ENCODE results near the gene SRM. TPM values are rescaled to one million over a fixed set of nuclear protein-coding genes. Genes with fewer than 3 reads are reported as not detected.
"Not testable (repeated sequence)": the region's sequence is repeated elsewhere in the genome, so short reads cannot be mapped to it uniquely, and the experiment has no call there.

The SRM gene
- polyA plus RNA-seq, 1 experiment, result 75.2 TPM

DNA sequence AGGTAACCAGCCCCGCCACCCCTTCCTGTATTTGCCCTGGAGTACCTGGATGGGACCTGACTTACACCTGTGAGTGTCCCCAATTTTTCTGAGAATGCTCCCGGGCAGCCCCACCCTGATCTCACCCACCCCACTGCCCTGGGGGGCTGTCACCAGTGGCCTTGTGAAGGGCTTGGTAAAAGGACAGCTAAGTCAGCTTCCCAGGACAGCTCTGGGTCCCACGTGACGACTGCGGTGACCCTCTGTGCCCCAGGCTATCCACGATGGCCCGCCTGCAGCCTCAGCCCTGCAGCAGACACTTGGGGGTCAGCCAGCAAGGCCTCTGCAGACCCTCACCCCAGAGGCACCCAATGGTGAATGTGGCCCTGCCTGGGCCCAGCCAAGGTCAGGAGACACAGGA, 5.6 kb downstream of the SRM start:
- ChIA-PET POLR2A (no interaction called here), CTCF (interaction anchor here (2.2 kb wide), 1 partner anchor 16 kb away, joined by 6 read pairs; no protein-coding TSS in a partner anchor)
- peaks cover 17% of the 10 kb centered on the region for H3K36me3 ChIP-seq (ENCODE audit: control insufficient read depth, insufficient read depth, low read length)

DNA sequence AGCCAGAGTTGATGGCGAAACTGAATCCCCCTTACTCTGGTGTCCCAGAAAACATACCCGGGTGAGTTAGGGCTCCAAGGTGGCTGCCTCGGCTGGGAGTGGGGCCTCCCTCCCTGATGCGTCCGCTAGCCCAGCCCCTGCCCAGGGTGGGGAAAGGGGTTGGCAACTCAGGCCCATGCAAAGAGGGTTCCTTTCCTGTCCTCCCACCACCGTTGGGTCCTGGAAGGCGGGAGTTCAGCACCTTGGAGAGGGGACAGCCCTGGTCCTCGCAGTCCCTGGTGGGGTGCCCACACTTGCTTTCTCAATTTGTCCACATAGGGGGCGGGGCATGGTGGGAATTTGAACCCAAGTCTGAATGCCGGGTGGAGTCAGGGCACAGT, 6.1 kb downstream of the SRM start:
- POLR2A ChIA-PET, result no interaction called here

More for the DNA sequence above, 5.6 kb downstream of the SRM start:
- no peak for DNase-seq (ENCODE audit: low read depth)
- TF ChIP-seq, protein P1, sequence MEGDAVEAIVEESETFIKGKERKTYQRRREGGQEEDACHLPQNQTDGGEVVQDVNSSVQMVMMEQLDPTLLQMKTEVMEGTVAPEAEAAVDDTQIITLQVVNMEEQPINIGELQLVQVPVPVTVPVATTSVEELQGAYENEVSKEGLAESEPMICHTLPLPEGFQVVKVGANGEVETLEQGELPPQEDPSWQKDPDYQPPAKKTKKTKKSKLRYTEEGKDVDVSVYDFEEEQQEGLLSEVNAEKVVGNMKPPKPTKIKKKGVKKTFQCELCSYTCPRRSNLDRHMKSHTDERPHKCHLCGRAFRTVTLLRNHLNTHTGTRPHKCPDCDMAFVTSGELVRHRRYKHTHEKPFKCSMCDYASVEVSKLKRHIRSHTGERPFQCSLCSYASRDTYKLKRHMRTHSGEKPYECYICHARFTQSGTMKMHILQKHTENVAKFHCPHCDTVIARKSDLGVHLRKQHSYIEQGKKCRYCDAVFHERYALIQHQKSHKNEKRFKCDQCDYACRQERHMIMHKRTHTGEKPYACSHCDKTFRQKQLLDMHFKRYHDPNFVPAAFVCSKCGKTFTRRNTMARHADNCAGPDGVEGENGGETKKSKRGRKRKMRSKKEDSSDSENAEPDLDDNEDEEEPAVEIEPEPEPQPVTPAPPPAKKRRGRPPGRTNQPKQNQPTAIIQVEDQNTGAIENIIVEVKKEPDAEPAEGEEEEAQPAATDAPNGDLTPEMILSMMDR (IDR thresholded peaks at IDR 0.05; ENCODE audit: insufficient read depth, low read depth, low read length), result no peak
- H3K27me3 ChIP-seq (ENCODE audit: control insufficient read depth, insufficient read depth, low read length), result no peaks in the 10 kb centered on the region
- H3K4me3 ChIP-seq (ENCODE audit: low read depth, low read length), result no peak overlapping the region

DNA sequence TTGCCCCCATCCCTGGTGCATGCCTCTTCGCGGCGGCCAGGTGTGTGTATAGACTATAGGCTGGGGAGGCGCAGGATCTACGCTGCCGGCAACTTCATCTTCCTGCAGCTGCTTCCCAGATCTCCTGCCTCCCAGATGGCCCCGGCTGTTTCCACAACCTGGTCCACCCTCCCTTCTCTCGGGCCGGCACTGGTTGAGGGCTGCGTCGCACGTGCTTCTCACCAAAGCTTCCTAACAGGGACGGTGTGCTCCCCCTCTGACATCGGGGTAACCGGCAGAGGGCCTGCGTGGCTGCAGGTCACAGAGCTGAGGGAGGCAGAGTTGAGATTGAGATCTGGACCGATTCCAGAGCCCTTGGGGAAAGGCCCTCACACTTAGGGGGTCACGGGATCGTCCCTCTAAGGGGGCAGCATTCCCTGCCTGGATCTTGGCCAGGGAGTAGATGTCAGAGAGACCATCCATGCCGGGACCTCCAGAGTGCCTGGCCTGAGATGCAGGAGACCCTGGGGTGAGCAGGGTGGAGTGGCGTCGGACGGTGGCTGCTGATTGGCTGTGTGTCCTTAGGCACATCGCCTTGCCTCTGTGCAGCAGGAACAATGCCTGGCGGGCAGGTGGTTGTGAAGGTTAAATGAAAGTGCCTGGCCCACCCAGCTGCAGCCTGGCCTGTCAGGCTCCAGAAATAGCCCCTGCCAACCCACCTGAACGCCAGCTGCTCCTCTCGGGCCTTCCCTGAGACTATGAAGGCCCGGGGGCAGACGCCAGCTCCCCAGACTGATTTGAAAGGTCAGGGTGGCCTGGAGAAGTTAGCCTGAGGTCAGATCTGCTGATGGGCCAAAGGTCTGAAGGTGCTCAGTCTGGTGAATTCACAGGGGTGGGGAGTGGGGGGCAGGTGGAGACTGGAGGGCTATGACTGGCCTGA, 6.7 kb downstream of the SRM start:
- POLR2A ChIA-PET, result no interaction called here
- DNase-seq (ENCODE audit: low read depth), result no peak

More for the DNA sequence above, 6.1 kb downstream of the SRM start:
- Histone ChIP-seq H3K27me3 (ENCODE audit: control insufficient read depth, insufficient read depth, low read length) (no peaks in the 10 kb centered on the region), H3K36me3 (ENCODE audit: control insufficient read depth, insufficient read depth, low read length) (peaks cover 17% of the 10 kb centered on the region), H3K4me3 (ENCODE audit: low read depth, low read length) (no peak overlapping the region)
- no peak for DNase-seq (ENCODE audit: low read depth)
- CTCF ChIA-PET, result interaction anchor here (2.2 kb wide), 1 partner anchor 16 kb away, joined by 6 read pairs; no protein-coding TSS in a partner anchor
- TF ChIP-seq, protein P1 (IDR thresholded peaks at IDR 0.05; ENCODE audit: insufficient read depth, low read depth, low read length), result no peak

DNA sequence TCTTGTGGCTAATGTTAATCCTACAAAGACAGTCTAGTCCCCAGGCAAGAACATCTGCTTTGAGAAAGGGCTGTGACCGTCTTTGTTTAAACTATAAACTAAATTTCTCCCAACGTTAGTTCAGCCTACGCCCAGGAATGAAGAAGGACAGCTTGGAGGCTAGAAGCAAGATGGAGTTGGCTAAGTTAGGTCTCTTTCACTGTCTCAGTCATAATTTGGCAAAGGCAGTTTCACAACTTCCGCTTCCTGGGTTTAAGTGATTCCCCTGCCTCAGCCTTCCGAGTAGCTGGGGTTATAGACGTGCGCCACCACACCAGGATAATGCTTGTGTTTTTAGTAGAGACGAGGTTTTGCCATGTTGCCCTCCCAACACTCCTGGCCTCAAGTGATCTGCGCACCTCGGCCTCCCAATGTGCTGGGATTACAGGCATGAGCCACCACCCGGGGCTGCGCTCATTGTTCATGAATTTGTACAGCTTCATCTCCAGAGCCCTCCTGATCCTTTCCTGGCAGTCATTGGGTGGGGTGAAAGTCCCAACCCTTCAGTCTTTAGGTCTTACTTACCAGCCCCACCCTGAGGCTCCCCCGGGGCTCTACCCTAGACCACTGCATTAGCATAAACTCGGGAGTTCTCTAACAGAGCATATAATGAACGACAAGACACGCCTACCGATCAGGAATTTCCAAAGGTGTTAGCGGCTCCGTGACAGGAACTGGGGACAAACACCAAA, 7.9 kb downstream of the SRM start:
- ChIA-PET POLR2A (interaction anchor here (0.6 kb wide), 1 partner anchor 579 kb away, joined by 3 read pairs; no protein-coding TSS in a partner anchor), CTCF (interaction anchor here (4.9 kb wide), 1 partner anchor 14 kb away, joined by 36 read pairs; no protein-coding TSS in a partner anchor)
- no peak for DNase-seq (ENCODE audit: low read depth)
- Histone ChIP-seq H3K4me3 (ENCODE audit: low read depth, low read length) (no peak overlapping the region), H3K36me3 (ENCODE audit: control insufficient read depth, insufficient read depth, low read length) (peaks cover 14% of the 10 kb centered on the region), H3K27me3 (ENCODE audit: control insufficient read depth, insufficient read depth, low read length) (no peaks in the 10 kb centered on the region)
- TF ChIP-seq, protein P1 (IDR thresholded peaks at IDR 0.05; ENCODE audit: insufficient read depth, low read depth, low read length), result no peak

More for the DNA sequence above, 6.7 kb downstream of the SRM start:
- Histone ChIP-seq H3K4me3 (ENCODE audit: low read depth, low read length) (no peak overlapping the region), H3K36me3 (ENCODE audit: control insufficient read depth, insufficient read depth, low read length) (peaks cover 15% of the 10 kb centered on the region), H3K27me3 (ENCODE audit: control insufficient read depth, insufficient read depth, low read length) (no peaks in the 10 kb centered on the region)
- CTCF ChIA-PET, result interaction anchor here (2.2 to 4.9 kb wide), 2 partner anchors 15 kb away, joined by 6 to 36 read pairs; no protein-coding TSS in a partner anchor
- TF ChIP-seq, protein P1 (IDR thresholded peaks at IDR 0.05; ENCODE audit: insufficient read depth, low read depth, low read length), result no peak

DNA sequence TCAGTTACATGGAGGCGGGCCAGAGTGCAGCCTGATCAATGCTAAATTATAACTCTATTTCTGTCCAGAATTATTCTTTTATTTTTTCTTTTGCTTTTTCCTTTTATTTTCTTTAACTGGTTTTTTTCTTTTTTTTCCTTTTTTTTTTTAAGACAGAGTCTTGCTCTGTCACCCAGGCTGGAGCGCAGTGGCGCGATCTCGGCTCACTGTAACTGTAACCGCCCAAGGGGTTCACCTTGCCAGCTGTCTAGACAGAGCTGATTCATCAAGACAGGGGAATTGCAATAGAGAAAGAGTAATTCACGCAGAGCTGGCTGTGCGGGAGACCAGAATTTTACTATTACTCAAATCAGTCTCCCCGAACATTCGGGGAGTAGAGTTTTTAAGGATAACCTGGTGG, 8.7 kb downstream of the SRM start:
- not testable (repeated sequence) for H3K27me3 ChIP-seq (ENCODE audit: control insufficient read depth, insufficient read depth, low read length); H3K4me3 ChIP-seq (ENCODE audit: low read depth, low read length); DNase-seq (ENCODE audit: low read depth); H3K36me3 ChIP-seq (ENCODE audit: control insufficient read depth, insufficient read depth, low read length)
- POLR2A ChIA-PET, result interaction anchor here (0.6 kb wide), 1 partner anchor 578 kb away, joined by 3 read pairs; no protein-coding TSS in a partner anchor
- CTCF ChIA-PET, result interaction anchor here (4.9 kb wide), 1 partner anchor 14 kb away, joined by 36 read pairs; no protein-coding TSS in a partner anchor

All from BJ (cell line).